Hepatocyte (in vitro differentiated cells): ENCODE measurements around the gene ACP7. TPM values are rescaled to one million over a fixed set of nuclear protein-coding genes. Genes with fewer than 3 reads are reported as not detected.

Experiments used
- DNase-seq: peaks from one replicate; pipeline ENCODE4 v3.0.0-alpha.2; 2016; ENCODE audit warnings: low spot score
- H2AFZ ChIP-seq: fragments of 200-600 bp; sonication (generic); 2 replicates; pipeline ENCODE4 v1.6.0; 2016; ENCODE audit warnings: antibody characterized with exemption, mild to moderate bottlenecking
- H3K27ac ChIP-seq: fragments of 200-600 bp; sonication (generic); 2 replicates; pipeline ENCODE4 v1.5.1; 2016; ENCODE audit warnings: mild to moderate bottlenecking
- H3K27me3 ChIP-seq: fragments of 200-600 bp; sonication (generic); 2 replicates; pipeline ENCODE4 v1.6.1; 2016
- H3K36me3 ChIP-seq: fragments of 200-600 bp; sonication (generic); replicated peaks from 2 replicates; pipeline ENCODE4 v1.5.1; 2016; ENCODE audit warnings: low read depth; ENCODE audit not compliant: insufficient read depth
- H3K4me1 ChIP-seq: fragments of 200-600 bp; sonication (generic); 2 replicates; pipeline ENCODE4 v1.5.1; 2016; ENCODE audit warnings: mild to moderate bottlenecking, moderate library complexity; ENCODE audit not compliant: insufficient read depth
- H3K4me2 ChIP-seq: fragments of 200-600 bp; sonication (generic); 2 replicates; pipeline ENCODE4 v1.6.0; 2016
- H3K4me3 ChIP-seq: fragments of 200-600 bp; sonication (generic); 2 replicates; pipeline ENCODE4 v1.5.1; 2016; ENCODE audit warnings: mild to moderate bottlenecking
- H3K79me2 ChIP-seq: fragments of 200-600 bp; sonication (generic); 2 replicates; pipeline ENCODE4 v1.6.0; 2017; ENCODE audit warnings: mild to moderate bottlenecking
- H3K9me2 ChIP-seq: fragments of 200-600 bp; sonication (generic); replicated peaks from 2 replicates; pipeline ENCODE4 v1.6.0; 2017; ENCODE audit warnings: mild to moderate bottlenecking; ENCODE audit not compliant: insufficient read depth
- H3K9me3 ChIP-seq: fragments of 200-600 bp; sonication (generic); 2 replicates; pipeline ENCODE4 v1.5.1; 2016; ENCODE audit warnings: low read depth, mild to moderate bottlenecking
- H4K20me1 ChIP-seq: fragments of 200-600 bp; sonication (generic); 2 replicates; pipeline ENCODE4 v1.6.0; 2016; ENCODE audit warnings: mild to moderate bottlenecking; ENCODE audit not compliant: insufficient read depth, poor library complexity, severe bottlenecking
- EZH2 ChIP-seq: fragments of 200-600 bp; sonication (generic); IDR thresholded peaks from 2 replicates; pipeline ENCODE4 v1.6.1; 2016; ENCODE audit warnings: antibody characterized with exemption, mild to moderate bottlenecking, borderline replicate concordance
- EZH2phosphoT487 ChIP-seq: fragments of 200-600 bp; sonication (generic); IDR thresholded peaks from one replicate; pipeline ENCODE4 v1.6.1; 2018; ENCODE audit warnings: antibody characterized with exemption, mild to moderate bottlenecking, low read depth, moderate library complexity; ENCODE audit not compliant: unreplicated experiment, severe bottlenecking
- WGBS: methylation state at CpG from one replicate; pipeline ENCODE4 v1.1.6; 2016; ENCODE audit warnings: low lambda C conversion rate; ENCODE audit errors: missing lambda C conversion rate; 5-methylcytosine and 5-hydroxymethylcytosine counted together
- polyA plus RNA-seq: library from polyadenylated mRNA; unstranded; fragments of >200 nt; fragmentation: Nextera tagmentation; extraction: Ambion mirVana; gene quantifications from 2 replicates; pipeline ENCODE4 v1.2.1, GENCODE V29; 2016
- total RNA-seq: library from RNA; depleted of rRNA; stranded (reverse); fragments of >200 nt; gene quantifications from 2 replicates; pipeline ENCODE4 v1.2.3, GENCODE V29; 2014
- TF ChIP-seq, protein P1 (sequence below): fragments of 200-600 bp; sonication (generic); IDR thresholded peaks from 2 replicates; pipeline ENCODE4 v1.5.1; 2016; ENCODE audit warnings: antibody characterized with exemption, mild to moderate bottlenecking; ENCODE audit not compliant: poor library complexity

Gene ACP7
- total and polyA plus RNA-seq, 2 experiments from 2014 or later, result 0.13 to 0.23 TPM

DNA sequence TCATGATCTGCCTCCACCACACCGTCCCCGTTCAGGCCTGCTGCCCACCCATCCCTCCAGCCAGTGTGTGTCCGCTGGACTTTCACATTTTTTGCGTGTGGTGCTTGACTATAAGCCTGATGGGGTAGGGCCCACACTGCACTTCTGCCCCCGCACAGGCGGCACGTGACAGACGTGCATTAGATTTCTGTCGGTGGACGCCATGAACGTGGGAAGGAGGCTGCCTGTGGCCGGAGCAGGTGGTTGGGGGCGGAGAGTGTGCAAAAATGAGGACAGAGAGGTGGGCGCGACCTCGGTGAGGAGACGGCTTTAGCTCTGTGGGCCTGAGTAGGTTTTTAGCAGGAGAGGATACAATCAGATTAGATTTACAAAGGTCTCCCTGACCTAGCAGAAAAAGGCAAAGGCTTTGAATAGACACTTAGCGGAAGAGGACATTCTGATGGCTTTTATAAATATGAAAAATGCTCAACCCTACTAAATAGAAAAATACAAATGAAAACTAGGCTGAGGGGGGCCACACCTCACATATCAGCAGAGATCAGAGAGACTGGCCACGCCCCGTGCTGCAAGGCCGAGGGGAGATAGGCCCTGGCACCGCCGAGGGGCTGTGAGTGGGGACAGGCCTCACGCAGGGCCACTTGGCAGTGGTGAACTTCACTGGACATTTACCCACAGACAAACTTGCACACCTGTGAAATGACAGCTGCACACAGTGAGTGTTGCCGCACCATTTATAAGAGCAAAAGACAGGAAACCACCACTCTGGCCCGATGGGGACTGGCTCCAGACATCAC, 66.8 kb downstream of the ACP7 start:
- H4K20me1 ChIP-seq, result peaks cover 22% of the 10 kb centered on the region

DNA sequence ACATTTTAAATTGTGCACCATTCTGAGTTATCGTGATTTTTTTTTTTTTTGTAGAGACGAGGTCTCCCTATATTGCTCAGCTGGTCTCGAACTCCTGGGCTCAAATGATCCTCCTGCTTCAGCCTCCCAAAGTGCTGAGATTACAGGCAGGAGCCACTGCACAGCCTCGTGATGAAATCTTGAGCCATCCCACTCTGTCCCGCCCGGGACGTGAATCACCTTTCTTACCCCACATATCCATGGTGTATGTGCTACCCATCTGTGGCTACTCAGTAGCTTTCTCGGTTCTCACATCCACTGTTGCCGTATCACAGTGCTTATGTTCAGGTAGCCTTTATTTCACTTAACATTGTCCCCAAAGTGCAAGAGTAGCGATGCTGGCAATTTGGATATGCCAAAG, 67.9 kb downstream of the ACP7 start:
- no peaks in the 10 kb centered on the region for H3K27me3 ChIP-seq
- peaks cover 24% of the 10 kb centered on the region for H4K20me1 ChIP-seq
- H3K4me3 ChIP-seq, result no peak overlapping the region
- H3K79me2 ChIP-seq, result peaks cover 100% of the 10 kb centered on the region
- H2AFZ ChIP-seq, result no peak overlapping the region
- H3K4me2 ChIP-seq, result no peak overlapping the region
- H3K9me2 ChIP-seq, result no peaks in the 10 kb centered on the region
- 92% methylated on average over 10 of the region's 10 CpGs for WGBS
- H3K36me3 ChIP-seq, result no peaks in the 10 kb centered on the region
- no peak for DNase-seq
- no peak overlapping the region for H3K27ac ChIP-seq
- TF ChIP-seq, protein P1, sequence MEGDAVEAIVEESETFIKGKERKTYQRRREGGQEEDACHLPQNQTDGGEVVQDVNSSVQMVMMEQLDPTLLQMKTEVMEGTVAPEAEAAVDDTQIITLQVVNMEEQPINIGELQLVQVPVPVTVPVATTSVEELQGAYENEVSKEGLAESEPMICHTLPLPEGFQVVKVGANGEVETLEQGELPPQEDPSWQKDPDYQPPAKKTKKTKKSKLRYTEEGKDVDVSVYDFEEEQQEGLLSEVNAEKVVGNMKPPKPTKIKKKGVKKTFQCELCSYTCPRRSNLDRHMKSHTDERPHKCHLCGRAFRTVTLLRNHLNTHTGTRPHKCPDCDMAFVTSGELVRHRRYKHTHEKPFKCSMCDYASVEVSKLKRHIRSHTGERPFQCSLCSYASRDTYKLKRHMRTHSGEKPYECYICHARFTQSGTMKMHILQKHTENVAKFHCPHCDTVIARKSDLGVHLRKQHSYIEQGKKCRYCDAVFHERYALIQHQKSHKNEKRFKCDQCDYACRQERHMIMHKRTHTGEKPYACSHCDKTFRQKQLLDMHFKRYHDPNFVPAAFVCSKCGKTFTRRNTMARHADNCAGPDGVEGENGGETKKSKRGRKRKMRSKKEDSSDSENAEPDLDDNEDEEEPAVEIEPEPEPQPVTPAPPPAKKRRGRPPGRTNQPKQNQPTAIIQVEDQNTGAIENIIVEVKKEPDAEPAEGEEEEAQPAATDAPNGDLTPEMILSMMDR, result no peak
- TF ChIP-seq EZH2 (no peak), EZH2phosphoT487 (no peak)
- H3K9me3 ChIP-seq, result no peaks in the 10 kb centered on the region
- peaks cover 32% of the 10 kb centered on the region for H3K4me1 ChIP-seq

More for the DNA sequence above, 66.8 kb downstream of the ACP7 start:
- Histone ChIP-seq H3K9me3 (no peaks in the 10 kb centered on the region), H2AFZ (no peak overlapping the region), H3K9me2 (no peaks in the 10 kb centered on the region), H3K4me3 (no peak overlapping the region), H3K79me2 (peaks cover 99% of the 10 kb centered on the region), H3K4me2 (no peak overlapping the region), H3K4me1 (peaks cover 27% of the 10 kb centered on the region), H3K27me3 (no peaks in the 10 kb centered on the region), H3K36me3 (no peaks in the 10 kb centered on the region), H3K27ac (no peak overlapping the region)
- TF ChIP-seq, protein P1, result no peak
- no peak for TF ChIP-seq EZH2
- WGBS, result 86% methylated on average over 26 of the region's 26 CpGs
- DNase-seq, result no peak

DNA sequence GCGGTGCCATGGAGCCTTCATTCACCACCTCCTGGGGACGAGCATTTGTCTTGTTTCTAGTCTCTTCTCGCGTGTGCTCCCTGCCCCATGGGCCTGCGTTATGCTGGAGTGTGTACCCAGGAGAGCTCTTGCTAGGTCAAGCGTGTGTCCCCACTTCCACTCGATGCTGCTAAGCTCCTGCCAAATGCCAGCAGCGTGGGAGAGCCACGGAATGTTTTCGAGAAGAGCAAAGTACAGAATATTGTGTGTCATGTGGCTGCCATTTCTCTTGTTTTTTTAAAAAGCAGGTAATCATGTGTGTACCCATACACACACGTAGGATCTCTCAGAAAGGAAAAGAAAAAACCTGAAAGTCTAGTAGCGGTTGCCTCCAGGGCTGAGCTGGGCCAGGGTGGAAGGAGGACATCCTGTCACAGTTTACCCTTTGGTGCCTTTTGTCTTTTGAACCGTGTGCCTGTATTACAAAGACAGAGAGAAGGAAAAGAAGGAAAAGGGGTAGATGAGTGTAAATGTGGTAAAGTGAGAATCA, 70.0 kb downstream of the ACP7 start:
- DNase-seq, result no peak
- Histone ChIP-seq H3K9me2 (no peaks in the 10 kb centered on the region), H3K36me3 (no peaks in the 10 kb centered on the region), H3K4me2 (peak overlapping the region; percentile 36), H3K9me3 (no peaks in the 10 kb centered on the region), H3K27ac (peak overlapping the region; percentile 52), H2AFZ (no peak overlapping the region), H3K79me2 (peaks cover 100% of the 10 kb centered on the region), H3K27me3 (no peaks in the 10 kb centered on the region), H3K4me3 (no peak overlapping the region), H3K4me1 (peaks cover 50% of the 10 kb centered on the region), H4K20me1 (peaks cover 43% of the 10 kb centered on the region)
- 78% methylated on average over 13 of the region's 13 CpGs for WGBS
- no peak for TF ChIP-seq EZH2
- TF ChIP-seq, protein P1, result no peak
